ENCODE results near the gene ZDHHC3. TPM values are rescaled to one million over a fixed set of nuclear protein-coding genes. Genes with fewer than 3 reads are reported as not detected.

Gene ZDHHC3
- total and polyA plus RNA-seq, 9 donors = 28.6 to 81.2 (median 46.2) TPM

- no peaks in the 10 kb centered on the region for H3K27me3 ChIP-seq
- 90 to 95% (median 94%) methylated on average over 14 of the region's 14 CpGs for WGBS, 3 donors
- intact Hi-C loops (cut with DNase I) = no loop called here
- no peak overlapping the region for H3K27ac ChIP-seq
- H3K36me3 ChIP-seq = no peaks in the 10 kb centered on the region
- H3K4me1 ChIP-seq (ENCODE audit: insufficient read depth) = no peaks in the 10 kb centered on the region
- TF ChIP-seq EP300 (IDR thresholded peaks at IDR 0.05) (no peak), CTCF (IDR thresholded peaks at IDR 0.05) (no peak), POLR2A (IDR thresholded peaks at IDR 0.05) (no peak)
- DNase-seq = no peak
- no peak overlapping the region for H3K4me3 ChIP-seq
- no peaks in the 10 kb centered on the region for H3K9me3 ChIP-seq
Observed at GRCh38 chr3:44932986-44933944, 42.7 kb downstream of the ZDHHC3 start.

- Histone ChIP-seq H3K36me3 (no peaks in the 10 kb centered on the region), H3K9me3 (no peaks in the 10 kb centered on the region), H3K4me3 (no peak overlapping the region), H3K27me3 (no peaks in the 10 kb centered on the region), H3K27ac (no peak overlapping the region), H3K4me1 (ENCODE audit: insufficient read depth) (no peaks in the 10 kb centered on the region)
- no peak for TF ChIP-seq POLR2A (IDR thresholded peaks at IDR 0.05)
- no peak for TF ChIP-seq EP300 (IDR thresholded peaks at IDR 0.05)
- no peak for TF ChIP-seq CTCF (IDR thresholded peaks at IDR 0.05)
- no peak for DNase-seq
- intact Hi-C loops (cut with DNase I) = no loop called here
- WGBS, 3 donors = 19 to 39% (median 26%) methylated on average over 2 of the region's 2 CpGs
Observed at GRCh38 chr3:44932271-44932670, 43.7 kb downstream of the ZDHHC3 start.

GRCh38 chr3:44931791-44932190 lies 44.2 kb downstream of the ZDHHC3 start:
- TF ChIP-seq EP300 (IDR thresholded peaks at IDR 0.05) (no peak), CTCF (IDR thresholded peaks at IDR 0.05) (no peak)
- Histone ChIP-seq H3K9me3 (no peaks in the 10 kb centered on the region), H3K27ac (no peak overlapping the region), H3K4me1 (ENCODE audit: insufficient read depth) (no peaks in the 10 kb centered on the region), H3K36me3 (no peaks in the 10 kb centered on the region), H3K4me3 (no peak overlapping the region), H3K27me3 (no peaks in the 10 kb centered on the region)
- 78 to 86% (median 79%) methylated on average over 2 of the region's 2 CpGs for WGBS, 3 donors
- no peak for DNase-seq
- intact Hi-C loops (cut with DNase I) = no loop called here

GRCh38 chr3:44930911-44931310 lies 45.1 kb downstream of the ZDHHC3 start:
- intact Hi-C loops (cut with DNase I) = no loop called here
- H3K36me3 ChIP-seq = no peaks in the 10 kb centered on the region
- no peaks in the 10 kb centered on the region for H3K4me1 ChIP-seq (ENCODE audit: insufficient read depth)
- no peak overlapping the region for H3K4me3 ChIP-seq
- TF ChIP-seq POLR2A (IDR thresholded peaks at IDR 0.05) (no peak), EP300 (IDR thresholded peaks at IDR 0.05) (no peak), CTCF (IDR thresholded peaks at IDR 0.05) (no peak)
- 62 to 72% (median 70%) methylated on average over 2 of the region's 2 CpGs for WGBS, 3 donors
- H3K27ac ChIP-seq = no peak overlapping the region
- no peaks in the 10 kb centered on the region for H3K9me3 ChIP-seq
- no peaks in the 10 kb centered on the region for H3K27me3 ChIP-seq
- DNase-seq = no peak
